ENCODE data around the gene CLSTN2.
A peak's percentile ranks its signal among the peaks of the same experiment; 100 is the strongest.

- TF ChIP-seq POLR2A (IDR thresholded peaks at IDR 0.05), result no peak
- TF ChIP-seq CTCF (IDR thresholded peaks at IDR 0.05), result no peak
- peak in 1 of 2 donors; percentile 28 for TF ChIP-seq EP300 (IDR thresholded peaks at IDR 0.05)
Measured at GRCh38 chr3:140296796-140297352, 361.9 kb downstream of the CLSTN2 start.

Measured in tibial nerve (tissue), 4 donors.